ENCODE results near the gene EGR2.

The EGR2 gene

GRCh38 chr10:62829622-62830021 is 13.5 kb upstream of the EGR2 start:
- H3K9me3 ChIP-seq (replicated peaks in 1 of 11) = no peaks in the 10 kb centered on the region
- peaks cover 0 to 27% (median 5%) of the 10 kb centered on the region in 10 experiments; a peak in 9 of 20 replicates for H3K4me1 ChIP-seq
- H3K9ac ChIP-seq = no peak overlapping the region
- H4K20me1 ChIP-seq = no peaks in the 10 kb centered on the region
- no peaks in the 10 kb centered on the region for H3K36me3 ChIP-seq
- TF ChIP-seq Cebpa-rat (IDR thresholded peaks at IDR 0.05) = no peak
- H3K27me3 ChIP-seq = no peaks in the 10 kb centered on the region
- no peak overlapping the region for H3K4me2 ChIP-seq
- no peak overlapping the region for H3K4me3 ChIP-seq
- H3K27ac ChIP-seq = no peak overlapping the region

GRCh38 chr10:62826273-62826672 is 10.1 kb upstream of the EGR2 start:
- peaks cover 0 to 24% (median 5%) of the 10 kb centered on the region in 10 experiments; a peak in 9 of 20 replicates for H3K4me1 ChIP-seq
- no peaks in the 10 kb centered on the region for H4K20me1 ChIP-seq
- H3K4me3 ChIP-seq = no peak overlapping the region
- H3K9ac ChIP-seq = no peak overlapping the region
- no peak overlapping the region for H3K27ac ChIP-seq
- no peaks in the 10 kb centered on the region for H3K36me3 ChIP-seq
- H3K4me2 ChIP-seq = peak overlapping the region in 4 of 11 experiments; percentile 19 to 52 (median 50); a peak in 7 of 22 replicates
- no peak for TF ChIP-seq Cebpa-rat (IDR thresholded peaks at IDR 0.05)
- no peaks in the 10 kb centered on the region for H3K27me3 ChIP-seq
- H3K9me3 ChIP-seq (replicated peaks in 1 of 11) = no peaks in the 10 kb centered on the region

GRCh38 chr10:62820586-62820985 is 4.4 kb upstream of the EGR2 start:
- no peak overlapping the region for H3K9ac ChIP-seq
- peaks cover 0 to 3% (median 0%) of the 10 kb centered on the region in 11 experiments; a peak in 1 of 22 replicates for H3K9me3 ChIP-seq (replicated peaks in 1 of 11)

GRCh38 chr10:62819141-62819920 is 3.2 kb upstream of the EGR2 start:
- Histone ChIP-seq H3K27ac (no peak overlapping the region), H3K9ac (peak overlapping the region in 3 of 11 experiments; percentile 29 to 96 (median 90); a peak in 4 of 22 replicates), H4K20me1 (peaks cover 6 to 18% (median 17%) of the 10 kb centered on the region in 11 experiments; a peak in 20 of 22 replicates), H3K4me1 (peaks cover 20 to 39% (median 32%) of the 10 kb centered on the region in 10 experiments), H3K4me2 (peak overlapping the region; percentile 90 to 100 (median 98); a peak in 21 of 22 replicates), H3K4me3 (peak overlapping the region in 5 of 10 experiments; percentile 76 to 95 (median 87); a peak in 4 of 20 replicates), H3K9me3 (replicated peaks in 1 of 11) (peaks cover 0 to 10% (median 0%) of the 10 kb centered on the region in 11 experiments; a peak in 2 of 22 replicates), H3K27me3 (peaks cover 6 to 48% (median 40%) of the 10 kb centered on the region in 11 experiments), H3K36me3 (peaks cover 0 to 3% (median 0%) of the 10 kb centered on the region in 11 experiments; a peak in 4 of 22 replicates)
- TF ChIP-seq Cebpa-rat (IDR thresholded peaks at IDR 0.05) = no peak

More at GRCh38 chr10:62820586-62820985, 4.4 kb upstream of the EGR2 start:
- Histone ChIP-seq H3K4me1 (peaks cover 16 to 26% (median 21%) of the 10 kb centered on the region in 10 experiments), H3K4me2 (no peak overlapping the region), H3K4me3 (no peak overlapping the region), H3K36me3 (no peaks in the 10 kb centered on the region), H3K27ac (no peak overlapping the region), H4K20me1 (peaks cover 0 to 5% (median 4%) of the 10 kb centered on the region in 11 experiments; a peak in 14 of 22 replicates), H3K27me3 (peaks cover 6 to 35% (median 28%) of the 10 kb centered on the region in 11 experiments)
- no peak for TF ChIP-seq Cebpa-rat (IDR thresholded peaks at IDR 0.05)

GRCh38 chr10:62818426-62819011 is 2.4 kb upstream of the EGR2 start:
- Histone ChIP-seq H3K9ac (peak overlapping the region; percentile 75 to 96 (median 86); a peak in 16 of 22 replicates), H3K27me3 (peaks cover 6 to 56% (median 48%) of the 10 kb centered on the region in 11 experiments), H3K27ac (peak overlapping the region in 4 of 11 experiments; percentile 87 to 94 (median 90); a peak in 6 of 22 replicates), H3K4me2 (peak overlapping the region; percentile 90 to 100 (median 98)), H3K4me3 (peak overlapping the region; percentile 69 to 95 (median 78)), H3K4me1 (peaks cover 28 to 47% (median 38%) of the 10 kb centered on the region in 10 experiments), H3K9me3 (replicated peaks in 1 of 11) (peaks cover 0 to 10% (median 0%) of the 10 kb centered on the region in 11 experiments; a peak in 2 of 22 replicates), H4K20me1 (peaks cover 15 to 26% (median 25%) of the 10 kb centered on the region in 11 experiments; a peak in 21 of 22 replicates), H3K36me3 (peaks cover 0 to 11% (median 8%) of the 10 kb centered on the region in 11 experiments; a peak in 18 of 22 replicates)
- TF ChIP-seq Cebpa-rat (IDR thresholded peaks at IDR 0.05) = no peak

- Histone ChIP-seq H3K27me3 (peaks cover 6 to 62% (median 55%) of the 10 kb centered on the region in 11 experiments), H4K20me1 (peaks cover 21 to 32% (median 31%) of the 10 kb centered on the region in 11 experiments; a peak in 21 of 22 replicates), H3K4me2 (peak overlapping the region; percentile 90 to 100 (median 98)), H3K9ac (peak overlapping the region; percentile 75 to 96 (median 86)), H3K4me1 (peaks cover 33 to 52% (median 40%) of the 10 kb centered on the region in 10 experiments), H3K9me3 (replicated peaks in 1 of 11) (peaks cover 0 to 10% (median 0%) of the 10 kb centered on the region in 11 experiments; a peak in 2 of 22 replicates), H3K27ac (peak overlapping the region; percentile 78 to 94 (median 87)), H3K36me3 (peaks cover 0 to 18% (median 14%) of the 10 kb centered on the region in 11 experiments; a peak in 19 of 22 replicates), H3K4me3 (peak overlapping the region; percentile 69 to 95 (median 78))
- TF ChIP-seq Cebpa-rat (IDR thresholded peaks at IDR 0.05) = no peak
These were observed 1.7 kb upstream of the EGR2 start for GRCh38 chr10:62817766-62818425.

GRCh38 chr10:62817121-62817765 is 1.1 kb upstream of the EGR2 start:
- H3K36me3 ChIP-seq = peaks cover 0 to 24% (median 20%) of the 10 kb centered on the region in 11 experiments; a peak in 19 of 22 replicates
- H4K20me1 ChIP-seq = peaks cover 27 to 39% (median 37%) of the 10 kb centered on the region in 11 experiments; a peak in 21 of 22 replicates
- peak overlapping the region; percentile 75 to 96 (median 86) for H3K9ac ChIP-seq
- H3K4me1 ChIP-seq = peaks cover 33 to 56% (median 41%) of the 10 kb centered on the region in 10 experiments
- TF ChIP-seq Cebpa-rat (IDR thresholded peaks at IDR 0.05) = no peak
- peak overlapping the region; percentile 90 to 100 (median 98) for H3K4me2 ChIP-seq
- peaks cover 0 to 10% (median 0%) of the 10 kb centered on the region in 11 experiments; a peak in 2 of 22 replicates for H3K9me3 ChIP-seq (replicated peaks in 1 of 11)
- H3K4me3 ChIP-seq = peak overlapping the region; percentile 69 to 95 (median 78)
- peaks cover 6 to 65% (median 57%) of the 10 kb centered on the region in 11 experiments for H3K27me3 ChIP-seq
- H3K27ac ChIP-seq = peak overlapping the region; percentile 78 to 94 (median 87)

- peak overlapping the region; percentile 78 to 94 (median 87); a peak in 19 of 22 replicates for H3K27ac ChIP-seq
- peaks cover 0 to 10% (median 0%) of the 10 kb centered on the region in 11 experiments; a peak in 2 of 22 replicates for H3K9me3 ChIP-seq (replicated peaks in 1 of 11)
- H4K20me1 ChIP-seq = peaks cover 36 to 51% (median 48%) of the 10 kb centered on the region in 11 experiments; a peak in 21 of 22 replicates
- H3K4me3 ChIP-seq = peak overlapping the region; percentile 69 to 95 (median 78)
- H3K4me2 ChIP-seq = peak overlapping the region; percentile 92 to 100 (median 98)
- peaks cover 33 to 64% (median 52%) of the 10 kb centered on the region in 10 experiments for H3K4me1 ChIP-seq
- H3K9ac ChIP-seq = peak overlapping the region; percentile 75 to 96 (median 86)
- no peak for TF ChIP-seq Cebpa-rat (IDR thresholded peaks at IDR 0.05)
- peaks cover 0 to 36% (median 23%) of the 10 kb centered on the region in 11 experiments; a peak in 20 of 22 replicates for H3K36me3 ChIP-seq
- H3K27me3 ChIP-seq = peaks cover 6 to 65% (median 57%) of the 10 kb centered on the region in 11 experiments
These were observed 163 bp downstream of the EGR2 start for GRCh38 chr10:62816076-62816330.
